ENCODE data around the gene DGKB. TPM values are rescaled to one million over a fixed set of nuclear protein-coding genes. Genes with fewer than 3 reads are reported as not detected.

The DGKB gene
- under 1 TPM; 0.23 to 0.76 (median 0.61) TPM for total RNA-seq (2021; fragmentation: NEBNext Ultra II Directional; extraction: Animal tissue kit (Norgen Biotek cat#: 25700))
- long read RNA-seq, partial matches to known transcripts, result 0 of 1 reads
- long read RNA-seq, other reads (novel, unspliced or antisense), result 1 of 1 reads

GRCh38 chr7:14902589-14903067 lies at the start of gene DGKB:
TSS of gene DGKB (minus strand) at chr7:14902751.
- Mint-ChIP-seq H3K4me3 (no peak within 1 kb of the TSS; the same call in 1 of the 2 replicates), H3K27me3 (ENCODE audit: insufficient read depth) (no peaks in the 10 kb centered on the region), H3K27ac (no peak within 1 kb of the TSS), H3K4me1 (ENCODE audit: low read depth) (peaks cover 10% of the 10 kb centered on the region), H3K9me3 (no peaks in the 10 kb centered on the region), H3K36me3 (ENCODE audit: low read depth) (no peaks in the 10 kb centered on the region)
- DNase-seq, result peak; percentile 24
- TF ChIP-seq CTCF (IDR thresholded peaks at IDR 0.05), result no peak

GRCh38 chr7:14950013-14950412 lies 47.5 kb upstream of the DGKB start:
- Mint-ChIP-seq H3K4me3 (no peak overlapping the region), H3K27ac (no peak overlapping the region), H3K4me1 (ENCODE audit: low read depth) (peaks cover 5% of the 10 kb centered on the region; the same call in 1 of the 2 replicates), H3K9me3 (no peaks in the 10 kb centered on the region), H3K36me3 (ENCODE audit: low read depth) (no peaks in the 10 kb centered on the region), H3K27me3 (ENCODE audit: insufficient read depth) (no peaks in the 10 kb centered on the region)
- peak; percentile 6 for DNase-seq
- no peak for TF ChIP-seq CTCF (IDR thresholded peaks at IDR 0.05)

- no peak overlapping the region for H3K4me3 Mint-ChIP-seq
- peaks cover 7% of the 10 kb centered on the region; the same call in 1 of the 2 replicates for H3K4me1 Mint-ChIP-seq (ENCODE audit: low read depth)
- DNase-seq, result no peak
- H3K36me3 Mint-ChIP-seq (ENCODE audit: low read depth), result no peaks in the 10 kb centered on the region
- no peak for TF ChIP-seq CTCF (IDR thresholded peaks at IDR 0.05)
- H3K27ac Mint-ChIP-seq, result no peak overlapping the region
- H3K27me3 Mint-ChIP-seq (ENCODE audit: insufficient read depth), result no peaks in the 10 kb centered on the region
- no peaks in the 10 kb centered on the region for H3K9me3 Mint-ChIP-seq
Observed at GRCh38 chr7:14938181-14938580, 35.6 kb upstream of the DGKB start.

GRCh38 chr7:14937581-14937980 lies 35.0 kb upstream of the DGKB start:
- DNase-seq, result no peak
- H3K9me3 Mint-ChIP-seq, result no peaks in the 10 kb centered on the region
- no peak overlapping the region for H3K4me3 Mint-ChIP-seq
- no peaks in the 10 kb centered on the region for H3K27me3 Mint-ChIP-seq (ENCODE audit: insufficient read depth)
- H3K27ac Mint-ChIP-seq, result no peak overlapping the region
- TF ChIP-seq CTCF (IDR thresholded peaks at IDR 0.05), result no peak
- peaks cover 7% of the 10 kb centered on the region; the same call in 1 of the 2 replicates for H3K4me1 Mint-ChIP-seq (ENCODE audit: low read depth)
- H3K36me3 Mint-ChIP-seq (ENCODE audit: low read depth), result no peaks in the 10 kb centered on the region

- H3K27me3 Mint-ChIP-seq (ENCODE audit: insufficient read depth), result no peaks in the 10 kb centered on the region; the same call in 1 of the 2 replicates
- H3K9me3 Mint-ChIP-seq, result no peaks in the 10 kb centered on the region
- H3K36me3 Mint-ChIP-seq (ENCODE audit: low read depth), result no peaks in the 10 kb centered on the region
- H3K4me3 Mint-ChIP-seq, result no peak overlapping the region
- no peak overlapping the region; the same call in 1 of the 2 replicates for H3K27ac Mint-ChIP-seq
- TF ChIP-seq CTCF (IDR thresholded peaks at IDR 0.05), result no peak
- no peak for DNase-seq
- peaks cover 7% of the 10 kb centered on the region; the same call in 1 of the 2 replicates for H3K4me1 Mint-ChIP-seq (ENCODE audit: low read depth)
Observed at GRCh38 chr7:14936554-14936953, 34.0 kb upstream of the DGKB start.
